Measurements from ENCODE around the gene CELA2B. TPM values are rescaled to one million over a fixed set of nuclear protein-coding genes. Genes with fewer than 3 reads are reported as not detected.
"Not testable (repeated sequence)": the region's sequence is repeated elsewhere in the genome, so short reads cannot be mapped to it uniquely, and the experiment has no call there.

CELA2B gene
- total RNA-seq, 1 donor from 2014 or later, result not detected

DNA sequence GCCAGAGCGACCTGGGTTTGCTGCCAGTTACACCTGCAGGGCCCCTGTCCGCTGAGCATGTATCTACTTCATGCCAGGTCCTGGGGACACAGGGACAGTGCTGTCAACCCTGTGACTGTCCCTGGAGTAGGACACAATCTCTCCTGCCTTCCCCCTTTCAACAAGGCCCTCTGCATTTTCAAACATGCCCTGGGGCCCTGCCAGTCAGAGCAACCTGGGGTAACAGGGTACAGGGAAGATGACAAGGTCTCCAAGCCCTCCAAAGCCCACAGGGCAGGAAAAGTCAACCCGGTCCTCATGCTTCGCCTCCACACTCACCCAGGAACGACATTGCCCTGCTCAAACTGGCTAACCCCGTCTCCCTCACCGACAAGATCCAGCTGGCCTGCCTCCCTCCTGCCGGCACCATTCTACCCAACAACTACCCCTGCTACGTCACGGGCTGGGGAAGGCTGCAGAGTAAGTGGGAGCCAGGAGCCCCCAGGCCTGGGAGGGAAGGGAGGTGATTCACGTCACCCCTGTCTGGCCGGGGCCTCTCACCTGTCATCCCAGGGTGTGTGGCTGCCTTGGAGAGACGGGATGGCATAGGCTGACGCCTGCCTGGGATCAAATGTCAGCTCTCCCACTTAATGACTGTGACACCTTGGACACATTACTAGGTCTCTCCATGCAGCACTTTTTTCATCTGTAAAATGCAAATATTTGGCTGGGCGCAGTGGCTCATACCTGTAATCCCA lies 12.7 kb upstream of the CELA2B start:
- DNase-seq (ENCODE audit: low spot score); H3K4me1 Mint-ChIP-seq (ENCODE audit: low read depth); H3K9me3 Mint-ChIP-seq; H3K27ac Mint-ChIP-seq; H3K4me3 Mint-ChIP-seq; H3K36me3 Mint-ChIP-seq (ENCODE audit: low read depth); intact Hi-C loops (cut with micrococcal nuclease); H3K27me3 Mint-ChIP-seq (ENCODE audit: insufficient read depth): not testable (repeated sequence)

DNA sequence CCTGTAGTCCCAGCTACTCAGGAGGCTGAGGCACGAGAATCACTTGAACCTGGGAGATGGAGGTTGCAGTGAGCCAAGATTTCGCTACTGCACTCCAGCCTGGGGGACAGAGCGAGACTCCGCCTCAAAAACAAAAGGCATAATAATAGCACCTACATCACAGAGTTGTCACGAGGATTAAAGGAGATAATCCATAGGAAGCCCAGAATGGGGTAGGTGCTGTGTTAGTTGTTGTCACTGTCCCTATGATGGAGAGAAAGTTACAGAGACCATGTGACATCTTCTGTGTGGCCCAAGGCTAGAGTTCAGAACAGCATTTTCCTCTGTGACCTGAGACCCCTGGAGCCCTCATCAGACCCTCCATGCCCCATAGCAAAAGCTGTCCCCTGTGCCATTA lies 12.0 kb upstream of the CELA2B start:
- H3K27ac Mint-ChIP-seq; H3K27me3 Mint-ChIP-seq (ENCODE audit: insufficient read depth); H3K9me3 Mint-ChIP-seq; H3K4me1 Mint-ChIP-seq (ENCODE audit: low read depth); H3K36me3 Mint-ChIP-seq (ENCODE audit: low read depth); DNase-seq (ENCODE audit: low spot score); intact Hi-C loops (cut with micrococcal nuclease); H3K4me3 Mint-ChIP-seq: not testable (repeated sequence)

DNA sequence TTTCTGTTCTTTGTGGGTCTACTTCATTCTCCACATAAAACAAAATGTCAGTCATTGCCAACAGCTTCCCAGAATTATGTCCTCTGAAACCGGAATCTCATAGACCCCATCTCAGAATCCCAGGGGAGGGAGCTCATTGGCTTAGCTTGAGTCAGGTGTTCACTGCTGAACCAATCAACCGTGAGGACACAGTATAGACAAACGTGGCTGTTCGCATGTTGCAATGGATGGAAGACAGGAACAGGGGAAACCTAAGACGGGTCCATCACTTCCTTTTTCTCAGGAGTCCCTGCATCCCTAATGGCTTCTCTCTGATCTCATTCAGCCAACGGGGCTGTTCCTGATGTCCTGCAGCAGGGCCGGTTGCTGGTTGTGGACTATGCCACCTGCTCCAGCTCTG lies 10.2 kb upstream of the CELA2B start:
- DNase-seq (ENCODE audit: low spot score), result no peak
- H3K36me3 Mint-ChIP-seq (ENCODE audit: low read depth), result no peaks in the 10 kb centered on the region
- no peak overlapping the region for H3K4me3 Mint-ChIP-seq
- H3K9me3 Mint-ChIP-seq, result no peaks in the 10 kb centered on the region
- H3K4me1 Mint-ChIP-seq (ENCODE audit: low read depth), result no peaks in the 10 kb centered on the region
- H3K27me3 Mint-ChIP-seq (ENCODE audit: insufficient read depth), result no peaks in the 10 kb centered on the region
- intact Hi-C loops (cut with micrococcal nuclease), result no loop called here
- H3K27ac Mint-ChIP-seq, result no peak overlapping the region

DNA sequence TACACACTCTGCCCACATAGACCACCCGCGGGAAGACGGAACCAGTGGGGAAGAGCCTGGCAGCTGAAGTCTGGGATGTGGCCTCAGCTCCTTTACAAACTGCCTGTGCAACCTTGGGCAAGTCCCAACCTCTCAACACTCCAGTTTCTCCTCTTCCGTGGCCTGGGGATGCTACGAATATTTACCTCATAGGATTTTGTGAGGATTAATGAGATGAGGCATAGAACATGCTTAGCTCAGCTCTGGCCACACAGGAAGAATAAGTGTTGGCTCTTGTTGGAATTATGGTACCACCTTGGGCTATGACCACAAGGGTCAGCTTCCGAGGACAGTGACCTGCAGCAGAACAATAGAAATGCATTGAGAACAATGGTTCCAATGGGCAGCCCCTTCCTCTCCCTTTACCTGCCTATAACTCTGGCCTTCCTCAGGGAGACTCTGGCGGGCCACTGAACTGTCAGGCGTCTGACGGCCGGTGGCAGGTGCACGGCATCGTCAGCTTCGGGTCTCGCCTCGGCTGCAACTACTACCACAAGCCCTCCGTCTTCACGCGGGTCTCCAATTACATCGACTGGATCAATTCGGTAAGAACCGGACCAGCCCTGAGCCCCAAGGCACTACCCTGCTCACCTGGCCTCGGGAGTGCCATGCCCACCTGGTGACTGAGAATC lies 8.8 kb upstream of the CELA2B start:
- H3K4me3 Mint-ChIP-seq; H3K4me1 Mint-ChIP-seq (ENCODE audit: low read depth); H3K27ac Mint-ChIP-seq; H3K9me3 Mint-ChIP-seq; intact Hi-C loops (cut with micrococcal nuclease); DNase-seq (ENCODE audit: low spot score); H3K27me3 Mint-ChIP-seq (ENCODE audit: insufficient read depth); H3K36me3 Mint-ChIP-seq (ENCODE audit: low read depth): not testable (repeated sequence)

DNA sequence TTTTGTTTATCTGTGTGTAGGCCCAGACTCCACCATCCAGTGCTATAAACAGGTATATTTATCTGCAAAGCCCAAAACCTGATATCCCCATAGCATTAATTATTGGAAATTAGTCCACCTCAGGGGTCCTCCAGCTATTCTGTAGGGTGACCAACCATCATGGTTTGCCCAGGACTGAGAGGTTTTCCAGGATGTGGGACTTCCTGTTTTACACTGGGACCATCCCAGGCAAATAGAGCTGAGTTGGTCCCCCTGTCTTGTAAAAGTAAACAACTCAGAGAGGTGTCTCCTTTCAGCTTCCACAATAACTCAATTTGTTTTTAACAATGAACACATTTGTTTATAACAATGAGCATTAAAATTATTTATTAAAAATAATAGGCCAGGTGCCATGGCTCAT lies 7.8 kb upstream of the CELA2B start:
- Mint-ChIP-seq H3K9me3 (no peaks in the 10 kb centered on the region), H3K4me1 (ENCODE audit: low read depth) (no peaks in the 10 kb centered on the region), H3K27ac (no peak overlapping the region), H3K4me3 (no peak overlapping the region), H3K36me3 (ENCODE audit: low read depth) (no peaks in the 10 kb centered on the region), H3K27me3 (ENCODE audit: insufficient read depth) (no peaks in the 10 kb centered on the region)
- intact Hi-C loops (cut with micrococcal nuclease), result no loop called here
- no peak for DNase-seq (ENCODE audit: low spot score)

DNA sequence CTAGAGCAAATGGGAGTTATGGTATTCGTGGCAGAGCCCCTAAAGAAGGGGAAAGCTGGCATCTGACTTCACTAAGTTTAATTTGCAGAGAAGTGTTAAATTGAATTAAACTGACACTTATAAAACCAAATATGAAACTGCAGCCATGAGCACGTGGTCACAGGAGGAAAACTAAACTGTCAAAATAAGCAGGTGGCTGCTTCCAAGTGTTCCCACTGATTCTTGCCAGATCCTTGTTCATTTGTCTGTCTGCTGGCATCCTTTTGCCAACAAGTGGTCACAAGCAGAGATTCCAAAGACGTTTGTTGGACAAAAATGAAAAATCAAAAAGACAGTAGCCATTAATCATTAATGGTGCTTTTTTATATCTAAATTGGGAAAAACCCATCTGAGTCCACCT lies 6.5 kb upstream of the CELA2B start:
- no peak for DNase-seq (ENCODE audit: low spot score)
- Mint-ChIP-seq H3K27ac (no peak overlapping the region), H3K4me3 (no peak overlapping the region), H3K9me3 (no peaks in the 10 kb centered on the region), H3K4me1 (ENCODE audit: low read depth) (no peaks in the 10 kb centered on the region), H3K27me3 (ENCODE audit: insufficient read depth) (no peaks in the 10 kb centered on the region), H3K36me3 (ENCODE audit: low read depth) (no peaks in the 10 kb centered on the region)
- intact Hi-C loops (cut with micrococcal nuclease), result no loop called here

DNA sequence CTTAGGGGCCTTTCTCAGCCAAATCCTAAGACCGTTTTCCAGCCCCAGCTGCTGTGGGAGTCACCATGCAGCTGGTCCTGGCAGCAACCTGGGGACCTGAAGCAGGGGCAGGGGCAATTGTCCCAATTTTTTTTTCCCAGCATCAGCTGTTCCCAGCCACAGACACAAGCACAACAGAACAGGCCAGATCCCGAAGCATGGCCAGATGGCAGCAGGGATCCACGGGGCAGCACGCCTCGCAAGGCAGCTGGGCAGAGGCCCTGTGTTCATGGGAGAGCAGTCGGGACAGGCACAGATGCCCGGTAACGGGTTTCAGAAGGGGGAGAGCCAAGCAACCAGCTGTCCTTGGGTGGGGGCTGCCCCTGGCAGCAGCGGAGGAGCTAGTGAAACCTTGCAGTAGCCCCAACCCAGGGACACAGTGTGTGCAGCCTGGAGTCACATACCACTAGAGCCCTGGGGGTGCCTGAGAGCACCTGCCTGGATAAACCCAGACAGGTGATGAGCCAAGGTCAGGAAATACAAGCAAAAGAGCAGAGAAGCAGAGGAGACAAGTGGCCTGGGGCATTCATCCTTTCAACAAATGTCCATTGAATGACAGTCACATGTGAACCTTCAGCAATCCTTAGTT lies 6.0 kb upstream of the CELA2B start:
- H3K27me3 Mint-ChIP-seq (ENCODE audit: insufficient read depth); H3K9me3 Mint-ChIP-seq; H3K4me3 Mint-ChIP-seq; H3K36me3 Mint-ChIP-seq (ENCODE audit: low read depth); H3K4me1 Mint-ChIP-seq (ENCODE audit: low read depth); H3K27ac Mint-ChIP-seq; intact Hi-C loops (cut with micrococcal nuclease); DNase-seq (ENCODE audit: low spot score): not testable (repeated sequence)

DNA sequence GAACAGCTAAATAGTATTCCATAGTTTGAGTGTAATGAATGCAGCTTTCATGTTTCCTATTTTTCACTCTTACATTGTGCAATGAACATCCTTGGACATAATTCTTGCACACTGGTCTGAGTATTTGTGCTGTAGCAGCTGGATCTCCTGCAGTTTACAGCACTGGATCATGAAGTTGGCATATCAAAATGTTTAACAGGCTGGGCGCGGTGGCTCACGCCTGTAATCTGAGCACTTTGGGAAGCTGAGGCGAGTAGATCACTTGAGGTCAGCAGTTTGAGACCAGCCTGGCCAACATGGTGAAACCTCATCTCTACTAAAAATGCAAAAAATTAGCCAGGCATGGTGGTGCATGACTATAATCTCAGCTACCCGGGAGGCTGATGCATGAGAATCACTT lies 4.8 kb upstream of the CELA2B start:
- H3K4me1 Mint-ChIP-seq (ENCODE audit: low read depth); DNase-seq (ENCODE audit: low spot score); H3K4me3 Mint-ChIP-seq; H3K27me3 Mint-ChIP-seq (ENCODE audit: insufficient read depth); H3K36me3 Mint-ChIP-seq (ENCODE audit: low read depth); H3K9me3 Mint-ChIP-seq; H3K27ac Mint-ChIP-seq; intact Hi-C loops (cut with micrococcal nuclease): not testable (repeated sequence)

DNA sequence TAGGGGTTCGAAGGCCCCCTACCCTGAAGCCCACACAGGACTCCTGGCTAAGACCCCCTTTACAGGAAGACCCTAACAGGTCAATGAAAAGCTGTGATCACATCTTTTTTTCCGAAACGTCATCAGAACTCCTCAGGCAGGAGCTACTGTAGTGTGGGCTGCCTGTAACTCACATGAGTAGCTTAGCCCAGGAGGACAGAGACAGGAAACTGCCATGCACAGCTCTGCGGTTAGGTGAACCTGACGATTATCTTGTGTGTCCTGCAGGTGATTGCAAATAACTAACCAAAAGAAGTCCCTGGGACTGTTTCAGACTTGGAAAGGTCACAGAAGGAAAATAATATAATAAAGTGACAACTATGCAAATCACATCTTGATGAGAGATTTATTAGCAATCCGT lies 4.2 kb upstream of the CELA2B start:
- H3K27me3 Mint-ChIP-seq (ENCODE audit: insufficient read depth); H3K36me3 Mint-ChIP-seq (ENCODE audit: low read depth); H3K9me3 Mint-ChIP-seq; DNase-seq (ENCODE audit: low spot score); H3K4me1 Mint-ChIP-seq (ENCODE audit: low read depth); H3K27ac Mint-ChIP-seq; H3K4me3 Mint-ChIP-seq; intact Hi-C loops (cut with micrococcal nuclease): not testable (repeated sequence)

DNA sequence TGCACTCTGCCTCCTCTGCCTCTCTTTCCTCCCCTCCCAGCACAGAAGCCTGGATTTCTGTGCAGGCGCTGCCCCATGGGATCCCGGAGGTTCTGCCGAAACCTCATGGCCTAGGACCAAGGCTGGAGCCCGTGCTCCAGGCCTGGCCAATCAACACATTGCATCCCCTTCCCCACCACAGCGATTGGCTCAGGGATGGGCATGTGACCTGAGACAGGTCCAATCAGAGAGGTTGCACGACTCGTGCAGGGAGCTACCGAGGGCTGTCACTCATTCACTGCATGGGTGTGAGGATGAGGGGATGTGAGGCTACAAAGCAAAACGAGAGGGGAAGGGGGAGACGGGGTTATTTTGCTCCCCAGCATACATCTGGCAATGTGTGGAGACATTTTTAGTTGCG lies 3.3 kb upstream of the CELA2B start:
- no peak for DNase-seq (ENCODE audit: low spot score)
- Mint-ChIP-seq H3K27me3 (ENCODE audit: insufficient read depth) (peaks cover 2% of the 10 kb centered on the region), H3K36me3 (ENCODE audit: low read depth) (no peaks in the 10 kb centered on the region), H3K9me3 (no peaks in the 10 kb centered on the region), H3K4me3 (no peak overlapping the region), H3K27ac (no peak overlapping the region), H3K4me1 (ENCODE audit: low read depth) (no peaks in the 10 kb centered on the region)
- intact Hi-C loops (cut with micrococcal nuclease), result no loop called here

DNA sequence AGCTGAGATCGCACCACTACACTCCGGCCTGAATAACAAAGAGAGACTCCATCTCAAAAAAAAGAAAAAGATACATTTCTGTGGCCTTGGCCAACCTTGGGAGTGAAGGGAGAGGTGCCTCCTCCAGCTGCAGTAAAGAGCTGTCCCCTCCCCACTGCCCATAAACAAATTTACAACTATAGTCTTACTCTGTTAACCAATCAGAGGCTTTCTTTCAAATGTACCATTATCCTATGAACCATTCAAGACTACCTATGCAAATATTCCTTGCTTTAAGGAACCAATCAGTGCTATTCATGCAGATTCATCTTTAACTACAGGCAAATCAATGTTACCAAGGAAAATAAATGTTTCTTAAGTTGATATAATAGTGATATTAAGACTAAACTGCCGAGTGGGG lies 1.0 kb downstream of the CELA2B start:
- intact Hi-C loops (cut with micrococcal nuclease), result no loop called here
- Mint-ChIP-seq H3K27me3 (ENCODE audit: insufficient read depth) (peaks cover 3% of the 10 kb centered on the region), H3K4me1 (ENCODE audit: low read depth) (no peaks in the 10 kb centered on the region), H3K4me3 (no peak overlapping the region), H3K27ac (no peak overlapping the region), H3K9me3 (no peaks in the 10 kb centered on the region), H3K36me3 (ENCODE audit: low read depth) (no peaks in the 10 kb centered on the region)
- no peak for DNase-seq (ENCODE audit: low spot score)

DNA sequence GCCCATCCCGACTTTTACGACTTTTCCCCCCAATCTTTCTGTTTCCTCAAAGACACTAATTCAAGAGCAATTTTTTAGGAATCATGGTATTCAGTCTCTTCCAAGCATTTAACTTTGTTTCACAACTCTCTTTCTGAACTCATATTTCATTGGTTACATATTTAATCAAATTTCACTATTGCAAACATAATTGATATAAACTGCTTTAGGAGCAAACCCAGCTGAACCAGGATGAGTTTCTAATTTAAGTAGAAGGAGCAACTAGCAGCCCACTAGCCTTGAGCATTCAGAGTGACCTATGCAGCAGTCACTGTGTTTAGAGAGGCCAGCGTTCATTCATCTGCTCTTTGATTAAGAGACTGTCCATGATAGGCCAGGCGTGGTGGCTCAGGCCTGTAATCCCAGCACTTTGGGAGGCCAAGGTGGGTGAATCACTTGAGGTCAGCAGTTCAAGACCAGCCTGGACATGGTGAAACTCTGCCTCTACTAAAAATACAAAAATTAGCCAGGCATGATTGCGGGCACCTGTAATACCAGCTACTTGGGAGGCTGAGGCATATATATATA lies 1.8 kb downstream of the CELA2B start:
- H3K4me3 Mint-ChIP-seq, result no peak overlapping the region
- H3K27ac Mint-ChIP-seq, result no peak overlapping the region
- H3K36me3 Mint-ChIP-seq (ENCODE audit: low read depth), result no peaks in the 10 kb centered on the region
- no peaks in the 10 kb centered on the region for H3K4me1 Mint-ChIP-seq (ENCODE audit: low read depth)
- H3K9me3 Mint-ChIP-seq, result no peaks in the 10 kb centered on the region
- no peak for DNase-seq (ENCODE audit: low spot score)
- intact Hi-C loops (cut with micrococcal nuclease), result no loop called here
- H3K27me3 Mint-ChIP-seq (ENCODE audit: insufficient read depth), result peaks cover 3% of the 10 kb centered on the region

DNA sequence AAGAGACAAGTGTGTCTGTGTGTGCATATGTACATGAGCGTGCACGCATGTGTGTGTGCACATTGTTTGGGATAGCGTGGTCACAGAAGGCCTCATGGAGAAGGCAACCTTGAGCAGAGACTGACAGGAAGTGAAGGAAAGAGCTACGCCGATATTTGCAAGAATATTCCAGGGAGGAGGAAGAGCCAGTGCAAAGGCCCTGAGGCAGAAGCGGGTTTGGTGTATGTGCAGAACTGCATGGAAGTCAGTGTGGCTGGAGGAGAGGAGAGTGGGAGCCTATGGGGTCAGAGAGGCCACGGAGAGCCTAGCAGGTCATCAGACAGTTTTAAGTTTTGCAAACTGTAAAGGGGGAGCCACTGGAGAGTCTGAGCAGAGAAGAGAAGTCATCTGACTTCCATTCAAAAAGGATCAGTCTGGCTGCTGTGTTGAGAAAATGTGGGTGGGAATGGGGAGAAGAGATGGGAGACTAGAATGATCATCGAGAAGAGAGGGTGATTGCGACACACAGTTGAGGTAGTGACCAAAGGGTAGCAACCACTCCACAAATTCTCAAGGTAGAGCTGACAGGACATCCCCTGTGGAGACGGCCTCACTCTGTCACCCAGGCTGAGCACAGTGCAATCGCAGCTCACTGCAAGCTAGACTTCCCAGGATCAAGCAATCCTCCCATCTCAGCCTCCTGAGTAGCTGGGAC lies 3.9 kb downstream of the CELA2B start:
- Mint-ChIP-seq H3K4me1 (ENCODE audit: low read depth) (no peaks in the 10 kb centered on the region), H3K4me3 (no peak overlapping the region), H3K27me3 (ENCODE audit: insufficient read depth) (peaks cover 5% of the 10 kb centered on the region), H3K36me3 (ENCODE audit: low read depth) (peaks cover 2% of the 10 kb centered on the region), H3K9me3 (no peaks in the 10 kb centered on the region), H3K27ac (no peak overlapping the region)
- no peak for DNase-seq (ENCODE audit: low spot score)
- intact Hi-C loops (cut with micrococcal nuclease), result no loop called here
